IMR-90 (cell line): ENCODE data around the gene CHRNA3. TPM values are rescaled to one million over a fixed set of nuclear protein-coding genes. Genes with fewer than 3 reads are reported as not detected.

Experiments used
- ATAC-seq: fragments of 200-7000 bp; cut with Tn5 transposase; 2 replicates; pipeline ENCODE4 v1.9.1; 2020; ENCODE audit warnings: low read depth, mild to moderate bottlenecking, moderate library complexity
- BruUV-seq: library from RNA; stranded (reverse); fragments of 400-500 nt; replicated peaks from 2 replicates; lab custom pipeline; 2021; lab: Mats Ljungman, UMichigan
- CTCF ChIA-PET: fragments of 300-600 bp; formaldehyde crosslinking; extraction: SDS; loops from one replicate; lab custom pipeline; 2021; ENCODE audit warnings: antibody characterized with exemption; lab: Yijun Ruan, JAX
- POLR2A ChIA-PET: fragments of 300-600 bp; sonication (Branson Sonifier 250); formaldehyde crosslinking; loops from one replicate; lab custom pipeline; 2022; ENCODE audit warnings: antibody characterized with exemption; ENCODE audit not compliant: unreplicated experiment; lab: Charles Lee
- DNase-seq: peaks from one replicate; pipeline ENCODE4 v3.0.0; 2013
- H2AFZ ChIP-seq: replicated peaks from 2 replicates; pipeline ENCODE3; 2013; ENCODE audit warnings: low read length, mild to moderate bottlenecking; ENCODE audit not compliant: poor library complexity
- H2AK5ac ChIP-seq: 2 replicates; pipeline ENCODE4 v1.6.1; 2013; ENCODE audit warnings: low read depth, low read length, inconsistent platforms
- H2AK9ac ChIP-seq: replicated peaks from 2 replicates; pipeline ENCODE3; 2013; ENCODE audit warnings: mild to moderate bottlenecking, low read depth, low read length, moderate library complexity; ENCODE audit not compliant: poor library complexity
- H2BK120ac ChIP-seq: 2 replicates; pipeline ENCODE4 v1.6.1; 2013; ENCODE audit warnings: low read depth, low read length, inconsistent platforms
- H2BK15ac ChIP-seq: 3 replicates; pipeline ENCODE4 v1.6.1; 2013; ENCODE audit warnings: low read depth, low read length, inconsistent platforms
- H2BK20ac ChIP-seq: 2 replicates; pipeline ENCODE4 v1.6.1; 2013; ENCODE audit warnings: low read depth, mild to moderate bottlenecking, inconsistent platforms, low read length, moderate library complexity
- H2BK5ac ChIP-seq: 2 replicates; pipeline ENCODE4 v1.6.1; 2013; ENCODE audit warnings: mild to moderate bottlenecking, low read depth, low read length, inconsistent platforms; ENCODE audit not compliant: poor library complexity, severe bottlenecking
- H3K14ac ChIP-seq: replicated peaks from 2 replicates; pipeline ENCODE4 v1.6.1; 2013; ENCODE audit warnings: low read depth, low read length, inconsistent platforms
- H3K18ac ChIP-seq: 2 replicates; pipeline ENCODE4 v1.6.1; 2013; ENCODE audit warnings: low read depth, low read length, control low read depth
- H3K23ac ChIP-seq: 2 replicates; pipeline ENCODE4 v1.6.1; 2013; ENCODE audit warnings: low read depth, low read length, inconsistent platforms
- H3K27ac ChIP-seq: 2 replicates; pipeline ENCODE4 v1.5.1; 2013; ENCODE audit warnings: mild to moderate bottlenecking, control low read depth, low read length; ENCODE audit not compliant: insufficient read depth
- H3K27me3 ChIP-seq: 2 replicates; pipeline ENCODE4 v1.6.1; 2013; ENCODE audit warnings: low read length; ENCODE audit not compliant: control insufficient read depth, insufficient read depth
- H3K36me3 ChIP-seq: 2 replicates; pipeline ENCODE4 v1.6.1; 2013; ENCODE audit warnings: low read length, mixed read lengths; ENCODE audit not compliant: control insufficient read depth, insufficient read depth
- H3K4ac ChIP-seq: 2 replicates; pipeline ENCODE4 v1.6.1; 2013; ENCODE audit warnings: low read depth, low read length, inconsistent platforms
- H3K4me1 ChIP-seq: 2 replicates; pipeline ENCODE4 v1.6.1; 2013; ENCODE audit warnings: low read length, mixed read lengths; ENCODE audit not compliant: control insufficient read depth, insufficient read depth
- H3K4me2 ChIP-seq: 2 replicates; pipeline ENCODE4 v1.6.1; 2013; ENCODE audit warnings: low read depth, mild to moderate bottlenecking, control low read depth, low read length, moderate library complexity
- H3K4me3 ChIP-seq: 2 replicates; pipeline ENCODE4 v1.5.1; 2013; ENCODE audit warnings: low read depth, mild to moderate bottlenecking, control low read depth, low read length, moderate library complexity; ENCODE audit not compliant: insufficient read depth
- H3K56ac ChIP-seq: 2 replicates; pipeline ENCODE4 v1.6.1; 2013; ENCODE audit warnings: low read length, inconsistent platforms; ENCODE audit not compliant: insufficient read depth; ENCODE audit errors: extremely low read depth
- H3K79me1 ChIP-seq, 2 experiments: 2 replicates each; pipeline ENCODE4 v1.6.1; 2013; ENCODE audit warnings: low read length in 2 of 2, inconsistent platforms in 1 of 2, low read depth in 1 of 2
- H3K9ac ChIP-seq: 2 replicates; pipeline ENCODE4 v1.6.1; 2013; ENCODE audit warnings: low read depth, low read length, control low read depth
- H3K9me1 ChIP-seq: 2 replicates; pipeline ENCODE4 v1.6.1; 2013; ENCODE audit warnings: low read length, inconsistent platforms; ENCODE audit not compliant: insufficient read depth
- H3K9me3 ChIP-seq: 2 replicates; pipeline ENCODE4 v1.6.1; 2013; ENCODE audit warnings: low read length; ENCODE audit not compliant: control insufficient read depth, insufficient read depth
- H4K20me1 ChIP-seq: 2 replicates; pipeline ENCODE4 v1.6.1; 2013; ENCODE audit warnings: low read length, inconsistent platforms; ENCODE audit not compliant: insufficient read depth
- H4K5ac ChIP-seq: 2 replicates; pipeline ENCODE4 v1.6.1; 2013; ENCODE audit warnings: mild to moderate bottlenecking, low read depth, low read length, control low read depth
- H4K8ac ChIP-seq, 2 experiments: 2 replicates each; pipeline ENCODE4 v1.6.1; 2013; ENCODE audit warnings: low read depth in 2 of 2, low read length in 2 of 2, control low read depth in 1 of 2, inconsistent platforms in 1 of 2
- H4K91ac ChIP-seq: 2 replicates; pipeline ENCODE4 v1.6.1; 2013; ENCODE audit warnings: low read depth, low read length, inconsistent platforms; ENCODE audit not compliant: insufficient read depth
- BHLHE40 ChIP-seq: fragments of 150-350 bp; IDR thresholded peaks from 2 replicates; pipeline ENCODE4 v1.6.1; 2016; ENCODE audit warnings: mild to moderate bottlenecking, low read depth, low read length
- CEBPB ChIP-seq: IDR thresholded peaks from 2 replicates; pipeline ENCODE4 v1.6.1; 2012; ENCODE audit warnings: low read depth, low read length, improper control_type of control experiment
- CHD1 ChIP-seq: IDR thresholded peaks from 2 replicates; pipeline ENCODE4 v1.6.1; 2012; ENCODE audit warnings: low read depth, low read length, improper control_type of control experiment
- ELK1 ChIP-seq: fragments of 150-350 bp; IDR thresholded peaks from 2 replicates; pipeline ENCODE4 v1.6.1; 2016; ENCODE audit warnings: low read depth, mild to moderate bottlenecking, low read length, moderate library complexity, borderline replicate concordance
- FOS ChIP-seq: fragments of 150-350 bp; IDR thresholded peaks from 2 replicates; pipeline ENCODE4 v1.6.1; 2016; ENCODE audit warnings: low read depth, low read length
- MAFK ChIP-seq: IDR thresholded peaks from 2 replicates; pipeline ENCODE4 v1.6.1; 2012; ENCODE audit warnings: low read depth, low read length, improper control_type of control experiment
- MAZ ChIP-seq: IDR thresholded peaks from 2 replicates; pipeline ENCODE4 v1.6.1; 2012; ENCODE audit warnings: low read depth, mild to moderate bottlenecking, low read length, improper control_type of control experiment, moderate library complexity, borderline replicate concordance
- MXI1 ChIP-seq: IDR thresholded peaks from 2 replicates; pipeline ENCODE4 v1.6.1; 2012; ENCODE audit warnings: low read depth, mild to moderate bottlenecking, low read length, moderate library complexity, borderline replicate concordance
- NFE2L2 ChIP-seq: fragments of 150-350 bp; IDR thresholded peaks from 2 replicates; pipeline ENCODE4 v1.6.1; 2016; ENCODE audit warnings: low read depth, mild to moderate bottlenecking, low read length
- POLR2A ChIP-seq: IDR thresholded peaks from 2 replicates; pipeline ENCODE4 v1.6.1; 2012; ENCODE audit warnings: mild to moderate bottlenecking, low read depth, low read length
- RAD21 ChIP-seq: IDR thresholded peaks from 2 replicates; pipeline ENCODE4 v1.6.1; 2012; ENCODE audit warnings: low read length, improper control_type of control experiment
- RCOR1 ChIP-seq: IDR thresholded peaks from 2 replicates; pipeline ENCODE4 v1.6.1; 2012; ENCODE audit warnings: mild to moderate bottlenecking, low read length, improper control_type of control experiment; ENCODE audit not compliant: insufficient replicate concordance
- RFX5 ChIP-seq: IDR thresholded peaks from 2 replicates; pipeline ENCODE4 v1.8.0; 2012; ENCODE audit warnings: low read depth, mild to moderate bottlenecking, low read length, moderate library complexity
- SMC3 ChIP-seq: fragments of 150-350 bp; IDR thresholded peaks from 2 replicates; pipeline ENCODE4 v1.6.1; 2016; ENCODE audit warnings: low read depth, mild to moderate bottlenecking, antibody characterized with exemption, low read length, moderate library complexity
- WGBS, 2 experiments: methylation state at CpG; one replicate each; pipeline versions ENCODE4 v1.1.5 to v1.1.7; 2013; ENCODE audit warnings: missing lambda C conversion rate in 2 of 2; ENCODE audit not compliant: insufficient read length in 1 of 2; ENCODE audit errors: extremely low coverage in 2 of 2; 5-methylcytosine and 5-hydroxymethylcytosine counted together
- dilution Hi-C: fragments of 300-500 bp; cut with HindIII; formaldehyde crosslinking; loops from one replicate; pipeline ENCODE4 v1.14.3; 2018; ENCODE audit warnings: low sequenced_read_pairs; ENCODE audit not compliant: unreplicated experiment
- in situ Hi-C: fragments of 300-500 bp; cut with MboI; formaldehyde crosslinking; loops from 3 replicates; pipeline ENCODE4 v1.14.3; 2019; ENCODE audit warnings: low sequenced_read_pairs, inconsistent platforms, mixed read lengths
- intact Hi-C: fragments of 100-400 bp; cut with micrococcal nuclease; formaldehyde crosslinking; loops from 2 replicates; pipeline ENCODE4 v1.10.0; 2022
- polyA plus RNA-seq, 3 experiments: library from polyadenylated mRNA; depleted of rRNA; stranded (reverse); fragments of >200 nt; gene quantifications; 2 replicates each; pipeline ENCODE4 v1.2.3, GENCODE V29; 2012; ENCODE audit warnings: low replicate concordance in 1 of 3
- total RNA-seq: library from RNA; depleted of rRNA; stranded (reverse); fragments of >200 nt; gene quantifications from 2 replicates; pipeline ENCODE4 v1.2.3, GENCODE V29; 2012
- TF ChIP-seq, protein P1 (sequence below): fragments of 150-350 bp; IDR thresholded peaks from 2 replicates; pipeline ENCODE4 v1.6.1; 2017; ENCODE audit warnings: mild to moderate bottlenecking, antibody characterized with exemption, low read length, low read depth

The CHRNA3 gene
- total and polyA plus RNA-seq, 2 of the 4 experiments (the other 2 are of a cell fraction), result not detected

- no peak for ATAC-seq
- dilution Hi-C loops (no loop called here), in situ Hi-C loops (no loop called here), intact Hi-C loops (no loop called here)
- Histone ChIP-seq H2BK15ac (no peak overlapping the region), H3K14ac (no peak overlapping the region), H3K36me3 (no peaks in the 10 kb centered on the region), H3K4ac (no peak overlapping the region), H3K4me2 (no peak overlapping the region), H2BK20ac (no peak overlapping the region), H3K23ac (no peak overlapping the region), H3K9me3 (no peaks in the 10 kb centered on the region), H3K27me3 (no peaks in the 10 kb centered on the region; the same call in 1 of the 2 replicates), H3K9ac (no peak overlapping the region), H3K4me3 (no peak overlapping the region), H2AFZ (no peak overlapping the region), H2BK120ac (no peak overlapping the region), H4K5ac (no peak overlapping the region), H3K56ac (no peak overlapping the region), H3K4me1 (no peaks in the 10 kb centered on the region), H2AK5ac (no peak overlapping the region), H2BK5ac (no peak overlapping the region), H3K79me1 (no peaks in the 10 kb centered on the region), H3K18ac (no peak overlapping the region), H4K8ac (no peak overlapping the region), H4K20me1 (no peaks in the 10 kb centered on the region), H2AK9ac (no peak overlapping the region), H3K27ac (no peak overlapping the region), H3K9me1 (no peaks in the 10 kb centered on the region), H4K91ac (no peak overlapping the region)
- no peak for DNase-seq
- TF ChIP-seq FOS (no peak), RFX5 (no peak), POLR2A (no peak), BHLHE40 (no peak), MAZ (no peak), NFE2L2 (no peak), RAD21 (no peak), MAFK (no peak), ELK1 (no peak), RCOR1 (no peak), MXI1 (no peak), CEBPB (no peak), CHD1 (no peak), SMC3 (no peak)
- TF ChIP-seq, protein P1, sequence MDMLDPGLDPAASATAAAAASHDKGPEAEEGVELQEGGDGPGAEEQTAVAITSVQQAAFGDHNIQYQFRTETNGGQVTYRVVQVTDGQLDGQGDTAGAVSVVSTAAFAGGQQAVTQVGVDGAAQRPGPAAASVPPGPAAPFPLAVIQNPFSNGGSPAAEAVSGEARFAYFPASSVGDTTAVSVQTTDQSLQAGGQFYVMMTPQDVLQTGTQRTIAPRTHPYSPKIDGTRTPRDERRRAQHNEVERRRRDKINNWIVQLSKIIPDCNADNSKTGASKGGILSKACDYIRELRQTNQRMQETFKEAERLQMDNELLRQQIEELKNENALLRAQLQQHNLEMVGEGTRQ, result no peak
- ChIA-PET POLR2A (no interaction called here), CTCF (no interaction called here)
- no CpG with 5 or more reads among the region's 3 CpGs for WGBS, 2 experiments
- no TSS peak for BruUV-seq
Measured at GRCh38 chr15:78598348-78598747, 22.4 kb downstream of the CHRNA3 start.
